Measurements from ENCODE around the gene ANO7.

Gene ANO7

DNA sequence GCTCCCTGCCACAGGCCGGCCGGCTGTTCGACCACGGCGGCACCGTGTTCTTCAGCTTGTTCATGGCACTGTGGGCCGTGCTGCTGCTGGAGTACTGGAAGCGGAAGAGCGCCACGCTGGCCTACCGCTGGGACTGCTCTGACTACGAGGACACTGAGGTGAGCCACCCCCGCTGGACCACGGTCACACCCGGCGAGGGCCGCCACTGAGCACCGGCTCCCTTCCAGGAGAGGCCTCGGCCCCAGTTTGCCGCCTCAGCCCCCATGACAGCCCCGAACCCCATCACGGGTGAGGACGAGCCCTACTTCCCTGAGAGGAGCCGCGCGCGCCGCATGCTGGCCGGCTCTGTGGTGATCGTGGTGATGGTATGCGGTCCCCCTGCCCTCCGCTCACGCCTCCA, 20.8 kb downstream of the ANO7 start:
- no peak overlapping the region for H3K4me3 Mint-ChIP-seq
- peaks cover 4% of the 10 kb centered on the region for H3K4me1 Mint-ChIP-seq
- no peak overlapping the region for H3K27ac Mint-ChIP-seq
- no peaks in the 10 kb centered on the region for H3K36me3 Mint-ChIP-seq (ENCODE audit: low read depth)
- no peak for TF ChIP-seq CTCF (IDR thresholded peaks at IDR 0.05)
- no peaks in the 10 kb centered on the region for H3K9me3 Mint-ChIP-seq
- H3K27me3 Mint-ChIP-seq (ENCODE audit: low read depth, poor library complexity), result peaks cover 6% of the 10 kb centered on the region
- DNase-seq, result no peak

GRCh38 chr2:241211276-241211675, 22.8 kb downstream of the ANO7 start:
- H3K27me3 Mint-ChIP-seq (ENCODE audit: low read depth, poor library complexity), result peaks cover 6% of the 10 kb centered on the region
- no peaks in the 10 kb centered on the region for H3K9me3 Mint-ChIP-seq
- H3K36me3 Mint-ChIP-seq (ENCODE audit: low read depth), result no peaks in the 10 kb centered on the region
- no peak overlapping the region for H3K4me3 Mint-ChIP-seq
- DNase-seq, result no peak
- H3K4me1 Mint-ChIP-seq, result peaks cover 11% of the 10 kb centered on the region
- no peak overlapping the region for H3K27ac Mint-ChIP-seq
- TF ChIP-seq CTCF (IDR thresholded peaks at IDR 0.05), result no peak

DNA sequence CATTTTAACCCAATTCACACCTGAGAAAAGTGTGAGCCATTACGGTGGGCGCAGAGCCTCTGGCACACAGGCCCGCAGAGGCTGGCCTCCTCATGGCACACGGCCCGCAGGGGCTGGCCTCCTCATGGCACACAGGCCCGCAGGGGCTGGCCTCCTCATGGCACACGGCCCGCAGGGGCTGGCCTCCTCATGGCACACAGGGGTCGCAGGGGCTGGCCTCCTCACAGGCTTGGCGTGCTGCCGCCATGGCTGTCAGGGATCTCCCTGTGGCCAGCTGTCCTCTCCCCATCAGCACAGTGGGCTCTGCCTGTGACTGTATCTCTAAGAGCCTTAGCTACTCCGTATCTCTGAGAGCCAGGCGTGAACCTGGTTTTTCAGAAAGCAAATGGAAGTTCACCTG, 24.6 kb downstream of the ANO7 start:
- Mint-ChIP-seq H3K27me3 (ENCODE audit: low read depth, poor library complexity) (peaks cover 9% of the 10 kb centered on the region), H3K27ac (peak overlapping the region; percentile 22), H3K36me3 (ENCODE audit: low read depth) (no peaks in the 10 kb centered on the region), H3K4me3 (no peak overlapping the region), H3K9me3 (no peaks in the 10 kb centered on the region), H3K4me1 (peaks cover 14% of the 10 kb centered on the region)
- TF ChIP-seq CTCF (IDR thresholded peaks at IDR 0.05), result no peak
- DNase-seq, result no peak

DNA sequence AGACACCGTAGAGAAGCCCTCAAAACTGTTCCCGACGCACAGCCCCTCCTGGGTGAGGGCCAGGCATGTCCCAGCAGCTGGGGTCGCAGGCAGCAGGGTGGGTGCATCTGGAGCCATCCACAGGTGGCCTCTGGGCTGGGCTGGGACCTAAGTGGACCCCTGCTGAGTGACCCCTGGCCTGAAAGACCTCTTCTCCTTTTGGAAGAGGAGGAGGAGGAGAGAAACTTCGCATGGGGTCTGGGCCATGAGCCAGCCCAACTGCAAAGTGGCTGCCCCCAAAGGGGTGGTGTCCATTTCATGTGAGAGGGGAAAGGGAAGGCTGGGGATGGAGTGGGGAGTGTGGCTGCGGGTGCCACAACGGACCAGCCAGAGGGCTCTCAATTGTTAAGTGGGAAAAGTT, 25.1 kb downstream of the ANO7 start:
- H3K36me3 Mint-ChIP-seq (ENCODE audit: low read depth), result no peaks in the 10 kb centered on the region
- peaks cover 9% of the 10 kb centered on the region for H3K27me3 Mint-ChIP-seq (ENCODE audit: low read depth, poor library complexity)
- H3K27ac Mint-ChIP-seq, result no peak overlapping the region
- no peaks in the 10 kb centered on the region for H3K9me3 Mint-ChIP-seq
- peaks cover 18% of the 10 kb centered on the region for H3K4me1 Mint-ChIP-seq
- H3K4me3 Mint-ChIP-seq, result no peak overlapping the region
- TF ChIP-seq CTCF (IDR thresholded peaks at IDR 0.05), result no peak
- DNase-seq, result no peak

GRCh38 chr2:241214209-241214608, 25.7 kb downstream of the ANO7 start:
- H3K27ac Mint-ChIP-seq, result no peak overlapping the region
- DNase-seq, result no peak
- no peaks in the 10 kb centered on the region for H3K36me3 Mint-ChIP-seq (ENCODE audit: low read depth)
- no peak for TF ChIP-seq CTCF (IDR thresholded peaks at IDR 0.05)
- no peaks in the 10 kb centered on the region for H3K9me3 Mint-ChIP-seq
- H3K27me3 Mint-ChIP-seq (ENCODE audit: low read depth, poor library complexity), result peaks cover 10% of the 10 kb centered on the region
- H3K4me1 Mint-ChIP-seq, result peaks cover 24% of the 10 kb centered on the region
- no peak overlapping the region for H3K4me3 Mint-ChIP-seq

DNA sequence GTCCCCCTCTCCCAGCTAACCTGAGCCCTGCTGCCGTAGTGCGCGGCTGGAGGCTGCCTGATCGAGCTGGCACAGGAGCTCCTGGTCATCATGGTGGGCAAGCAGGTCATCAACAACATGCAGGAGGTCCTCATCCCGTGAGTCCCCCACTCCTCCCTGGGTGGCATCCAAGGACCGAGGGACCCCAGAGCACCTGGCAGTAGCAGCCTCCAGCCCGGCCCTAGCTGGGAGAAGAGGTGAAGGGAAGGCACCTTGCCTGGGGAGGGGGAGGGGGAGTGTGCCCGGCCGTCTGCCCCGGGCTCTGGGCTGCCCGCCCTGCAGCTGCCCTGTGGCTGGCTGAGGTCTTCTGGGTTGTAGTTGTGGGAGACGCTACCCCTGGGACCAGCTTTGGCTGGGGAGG, 26.3 kb downstream of the ANO7 start:
- Mint-ChIP-seq H3K9me3 (peaks cover under 1% of the 10 kb centered on the region), H3K27me3 (ENCODE audit: low read depth, poor library complexity) (peaks cover 14% of the 10 kb centered on the region), H3K27ac (no peak overlapping the region), H3K4me3 (no peak overlapping the region), H3K36me3 (ENCODE audit: low read depth) (peaks cover under 1% of the 10 kb centered on the region), H3K4me1 (peaks cover 30% of the 10 kb centered on the region)
- no peak for TF ChIP-seq CTCF (IDR thresholded peaks at IDR 0.05)
- DNase-seq, result no peak

All from nephron progenitor cell (in vitro differentiated cells).